ENCODE data around the gene FGD6.

Gene FGD6

DNA sequence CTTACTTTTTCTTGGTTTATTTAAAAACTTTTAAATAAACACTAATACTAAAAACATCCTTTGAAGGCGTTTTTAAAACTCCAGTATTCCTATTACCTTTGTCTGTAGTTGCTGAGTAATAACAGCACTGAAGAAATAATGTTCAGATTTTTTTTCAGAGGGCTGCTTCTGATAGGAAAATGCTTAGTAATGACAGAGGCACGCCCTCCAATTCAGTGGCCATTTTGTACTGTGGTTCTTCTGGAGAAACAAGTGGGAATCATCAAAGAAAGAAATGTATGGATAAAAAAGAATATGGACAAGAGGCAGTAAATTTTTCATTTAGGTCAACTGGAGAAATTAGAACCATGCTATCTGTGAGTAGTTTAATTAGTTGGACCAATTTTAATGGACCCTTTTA, 13.9 kb upstream of the FGD6 start:
- no peak for DNase-seq

DNA sequence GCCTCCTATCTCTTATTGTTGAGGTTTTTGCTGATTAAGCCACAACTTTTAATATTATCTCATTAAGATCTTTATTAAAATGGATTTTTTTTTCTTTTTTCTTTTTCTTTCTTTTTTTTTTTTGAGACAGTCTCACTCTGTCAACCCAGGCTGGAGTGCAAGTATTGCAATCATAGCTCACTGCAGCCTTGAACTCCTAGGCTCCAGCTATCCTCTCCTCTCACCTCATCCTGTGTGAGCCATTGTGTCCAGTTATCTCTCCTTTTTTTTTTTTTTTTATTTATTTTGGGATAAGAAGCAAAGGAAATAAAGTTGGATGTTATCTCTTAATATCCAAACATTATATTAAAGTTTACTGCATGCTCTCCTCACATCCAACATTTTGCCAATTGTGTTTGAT, 13.0 kb upstream of the FGD6 start:
- no peak for DNase-seq

DNA sequence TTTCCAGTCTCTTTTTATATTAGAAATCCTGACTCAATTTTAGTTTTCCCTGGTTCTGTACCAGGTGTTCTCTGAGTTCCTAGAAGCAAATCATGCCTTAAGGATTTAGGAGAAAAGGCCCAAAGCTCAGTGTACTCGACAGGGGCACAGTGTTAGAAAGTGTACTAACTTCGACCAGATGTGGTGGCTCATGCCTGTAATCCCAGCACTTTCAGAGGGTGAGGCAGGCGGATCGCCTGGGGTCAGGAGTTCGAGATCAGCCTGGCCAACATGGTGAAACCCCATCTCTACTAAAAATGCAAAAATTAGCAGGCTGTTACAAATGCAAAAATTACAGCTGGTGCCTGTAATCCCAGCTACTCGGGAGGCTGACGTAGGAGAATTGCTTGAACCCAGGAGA, 12.4 kb upstream of the FGD6 start:
- no peak for DNase-seq

DNA sequence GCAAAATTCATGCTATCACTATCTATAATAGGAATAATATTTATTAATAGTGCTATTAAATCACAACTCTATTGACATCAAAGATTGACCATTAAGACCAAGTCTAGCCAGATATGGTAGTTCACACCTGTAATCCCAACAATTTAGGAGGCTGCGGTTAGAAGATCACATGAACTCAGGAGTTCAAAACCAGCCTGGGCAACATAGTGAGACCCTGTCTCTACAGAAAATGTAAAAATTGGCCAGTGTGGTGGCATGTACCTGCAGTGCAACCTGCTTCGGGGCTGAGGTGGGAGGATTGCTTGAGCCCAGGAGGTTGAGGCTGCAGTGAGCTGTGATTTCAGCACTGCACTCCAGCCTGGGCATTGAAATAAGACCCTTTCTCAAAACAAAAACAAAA, 11.3 kb upstream of the FGD6 start:
- no peak for DNase-seq

DNA sequence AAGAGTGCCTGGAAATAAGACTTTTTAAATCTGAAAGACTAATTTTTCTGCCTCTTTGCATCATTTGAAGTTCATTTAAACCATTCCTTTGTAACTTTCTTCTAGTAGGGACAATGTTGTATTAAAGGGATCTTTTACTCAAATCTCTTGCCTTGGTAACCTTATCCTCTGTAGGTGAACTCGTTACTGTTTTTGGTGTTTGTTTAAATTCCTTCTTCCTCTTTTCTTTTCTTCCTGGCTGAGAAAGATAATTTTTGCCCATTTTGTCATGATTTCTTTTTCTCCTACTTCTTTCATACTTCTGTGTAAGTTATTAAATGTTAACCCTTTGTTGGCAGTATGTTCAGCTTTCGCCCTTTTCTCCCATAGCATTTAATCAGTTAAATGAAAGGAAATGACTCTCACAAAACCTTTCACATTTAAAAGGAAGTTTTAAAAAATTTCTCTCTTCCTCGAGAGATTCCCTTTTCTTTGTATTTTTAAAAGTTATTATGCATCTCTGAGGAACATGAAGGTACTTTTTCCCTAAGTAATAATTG, 10.6 kb upstream of the FGD6 start:
- no peak for DNase-seq

DNA sequence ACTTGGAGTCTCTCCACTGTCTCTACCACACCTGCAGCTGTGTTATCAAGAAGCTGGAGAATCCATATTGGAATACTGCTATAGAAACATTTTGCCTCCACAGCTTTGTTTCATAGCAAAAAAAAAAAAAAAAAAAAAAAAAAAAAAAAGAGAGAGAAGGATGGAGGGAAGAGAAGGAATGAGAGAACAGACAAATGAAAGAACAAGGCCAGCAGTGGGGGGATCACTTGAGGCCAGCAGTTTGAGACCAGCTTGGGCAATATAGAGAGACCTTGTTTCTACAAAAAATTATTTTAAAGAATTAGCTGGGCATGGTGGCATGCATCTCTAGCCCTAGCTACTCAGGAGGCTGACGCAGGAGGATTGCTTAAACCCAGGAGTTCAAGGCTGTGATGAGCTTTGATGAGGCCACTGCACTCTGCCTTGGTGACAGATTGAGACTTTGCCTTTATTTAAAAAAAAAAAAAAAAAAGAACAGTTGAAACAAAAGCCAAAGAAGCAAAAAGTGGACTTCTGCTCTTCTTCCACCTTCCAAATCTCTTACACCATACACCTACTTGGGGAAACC, 8.5 kb upstream of the FGD6 start:
- DNase-seq: no peak

DNA sequence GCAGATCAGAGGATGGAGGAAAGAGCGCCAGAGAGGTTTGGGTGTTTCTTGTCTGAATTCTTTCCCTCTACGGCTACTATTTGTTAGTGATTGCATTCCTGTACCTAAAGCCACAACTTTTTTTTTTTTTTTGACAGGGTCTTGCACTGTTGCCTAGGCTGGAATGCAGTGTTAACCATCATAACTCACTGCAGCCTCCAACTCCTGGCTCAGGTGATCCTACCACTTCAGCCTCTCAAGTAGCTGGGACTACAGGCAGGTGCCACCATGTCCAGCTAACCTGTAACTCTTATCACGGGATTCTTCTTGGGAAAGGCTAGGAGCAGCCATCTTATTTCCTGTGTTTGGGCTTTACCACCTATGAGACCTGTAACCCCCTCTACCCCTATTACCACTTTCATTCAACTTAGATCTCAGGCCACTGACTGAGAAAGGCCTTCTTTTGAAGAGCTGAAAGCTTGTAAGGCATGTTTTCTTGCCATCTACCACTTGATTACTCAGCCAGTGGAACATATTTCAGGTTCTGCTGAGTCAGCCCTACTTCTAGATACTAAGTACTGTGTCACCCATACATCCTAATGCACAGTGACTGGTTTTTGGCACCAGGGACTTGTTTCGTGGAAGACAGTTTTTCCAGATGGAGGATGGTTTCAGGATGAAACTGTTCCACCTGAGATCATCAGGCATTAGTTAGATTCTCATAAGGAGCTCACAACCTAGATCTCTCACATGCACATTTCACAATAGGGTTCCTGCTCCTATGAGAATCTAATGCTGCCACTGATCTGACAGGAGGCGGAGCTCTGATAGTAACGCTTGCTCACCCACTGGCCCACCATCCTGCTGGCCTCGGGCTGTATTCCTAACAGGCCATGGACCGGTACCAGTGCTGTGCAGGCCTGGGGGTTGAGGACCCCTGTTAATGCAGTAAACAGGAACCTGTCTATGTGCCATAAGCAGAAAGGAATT, 7.2 kb upstream of the FGD6 start:
- DNase-seq: no peak

DNA sequence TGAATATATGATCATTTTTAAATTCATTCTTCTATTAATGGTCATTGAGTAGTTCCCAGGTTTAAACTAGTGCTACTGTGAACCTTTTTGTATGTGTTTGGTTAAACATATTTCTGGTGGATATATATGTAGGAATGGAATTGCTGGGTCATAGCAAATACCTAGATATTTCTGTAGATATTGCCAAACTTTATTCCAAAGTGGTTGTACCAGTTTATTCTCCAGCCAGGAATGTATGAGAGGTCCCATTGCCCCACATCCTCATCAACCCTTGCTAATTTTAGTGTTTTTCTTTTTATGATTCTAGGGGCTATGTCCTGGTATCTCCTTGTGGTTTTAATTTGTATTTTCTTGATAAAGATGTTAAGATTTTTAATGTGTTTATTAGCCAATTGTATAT, 3.5 kb upstream of the FGD6 start:
- no peak for DNase-seq

DNA sequence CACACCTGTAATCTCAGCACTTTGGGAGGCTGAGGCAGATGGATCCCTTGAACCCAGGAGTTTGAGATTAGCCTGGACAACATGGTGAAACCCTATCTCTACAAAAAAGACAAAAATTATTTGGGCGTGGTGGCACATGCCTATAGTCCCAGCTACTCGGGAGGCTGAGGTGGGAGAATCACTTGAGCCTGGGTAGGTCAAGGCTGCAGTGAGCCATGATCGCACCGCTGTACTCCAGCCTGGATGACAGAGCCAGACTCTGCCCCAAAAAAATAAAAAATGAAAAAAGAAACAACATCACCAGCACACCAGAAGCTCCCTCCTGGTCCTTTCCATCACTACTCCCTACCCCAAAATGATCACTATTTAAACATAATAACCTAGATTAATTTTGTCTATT, 2.9 kb upstream of the FGD6 start:
- DNase-seq: no peak

DNA sequence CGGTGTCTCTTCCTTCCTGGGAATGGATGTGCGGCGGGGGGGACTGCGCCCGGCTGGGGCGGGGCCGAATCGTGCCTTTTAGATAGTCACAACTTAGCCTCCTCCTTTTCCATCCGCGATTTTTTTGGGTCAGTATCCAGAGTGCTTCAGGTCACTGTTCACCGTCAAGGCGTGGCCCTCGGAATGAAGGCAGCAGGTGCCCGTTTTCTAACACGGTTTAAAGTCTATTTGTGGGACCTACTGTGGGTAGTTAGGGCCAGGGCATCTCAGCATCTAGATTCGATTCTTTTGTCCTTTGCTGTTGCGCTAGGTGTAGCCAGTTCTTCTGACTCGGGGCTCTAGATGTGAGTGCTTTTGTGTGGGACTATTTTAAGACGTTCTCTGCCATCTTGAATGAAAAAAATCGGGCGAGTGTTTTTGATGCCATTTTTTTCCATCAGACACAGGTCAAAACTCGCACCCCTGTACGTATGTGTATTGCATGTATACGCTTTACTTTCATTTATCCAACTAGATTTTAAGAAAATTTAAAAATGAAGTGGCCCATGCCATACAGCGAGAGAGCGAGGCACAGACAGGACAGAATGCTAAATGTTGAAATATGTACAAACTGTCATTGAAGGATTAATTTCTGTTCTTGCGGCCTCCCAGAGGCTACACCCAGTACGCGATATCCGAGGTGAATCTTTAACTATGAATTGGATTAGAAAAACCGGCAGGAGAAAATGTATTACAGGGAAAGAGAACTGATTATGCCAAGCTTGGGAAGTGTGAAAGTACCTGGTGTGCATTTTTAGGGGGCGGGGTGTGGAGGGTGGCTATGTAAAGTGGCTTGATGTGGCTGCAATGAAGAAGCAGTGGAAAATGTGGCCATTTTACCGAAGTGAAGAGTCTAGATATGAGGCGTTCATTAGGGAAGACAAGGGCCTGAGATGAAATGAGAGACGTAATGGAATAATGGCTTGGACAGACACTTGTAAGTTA, 1.2 kb upstream of the FGD6 start:
- peak; percentile 70 to 86 for DNase-seq

DNA sequence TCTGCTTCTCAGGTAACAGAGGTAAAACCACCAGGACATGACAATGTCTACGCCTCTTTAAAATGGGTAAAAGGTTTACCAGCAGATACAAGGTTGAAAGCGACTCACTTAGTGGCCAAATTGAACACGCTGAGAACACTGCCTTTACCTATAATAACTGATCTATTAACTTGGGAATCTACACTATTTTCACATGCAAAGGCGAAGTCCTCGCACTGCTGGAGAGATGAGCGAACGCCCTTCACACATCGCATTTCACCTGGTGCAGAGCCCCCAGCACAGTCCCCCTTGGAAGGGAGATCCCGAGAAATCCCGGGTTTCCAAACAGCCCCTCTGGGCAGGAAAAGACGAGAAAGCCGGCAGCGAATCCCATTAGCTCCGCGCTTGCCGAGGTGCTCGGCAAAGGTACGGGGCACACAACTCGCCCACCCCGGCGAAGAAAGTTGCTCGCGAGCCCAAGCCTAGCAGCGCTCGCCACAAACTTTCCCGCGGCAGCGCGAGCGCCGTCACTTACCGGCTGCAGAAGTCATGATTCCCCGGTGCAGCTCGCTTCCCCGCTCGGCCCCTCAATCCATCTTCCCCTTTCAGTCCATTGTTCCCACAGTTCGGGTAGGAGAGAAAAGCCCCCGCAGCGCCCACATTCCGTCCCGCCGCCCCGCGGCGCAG, 423 bp downstream of the FGD6 start:
- no peak for DNase-seq

DNA sequence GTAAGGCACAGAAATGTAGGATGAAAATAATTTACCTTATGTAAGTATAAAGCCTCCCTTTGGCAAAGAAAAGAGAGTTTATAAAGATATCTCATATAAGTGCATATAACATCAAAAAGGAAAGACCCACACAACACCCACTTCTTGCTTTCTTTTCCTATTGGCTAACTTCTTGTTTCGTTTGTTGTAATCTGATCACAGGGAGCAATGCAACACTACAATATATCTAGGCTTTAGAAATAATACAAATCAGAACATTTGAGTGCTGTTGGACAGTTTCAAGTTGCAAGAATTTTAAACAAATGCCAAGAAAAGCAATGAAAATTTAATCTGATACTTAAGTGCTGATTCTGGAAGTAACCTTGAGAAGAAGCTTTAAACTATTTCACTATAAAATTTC, 1.3 kb downstream of the FGD6 start:
- DNase-seq: peak in 1 of 2 experiments; percentile 17

DNA sequence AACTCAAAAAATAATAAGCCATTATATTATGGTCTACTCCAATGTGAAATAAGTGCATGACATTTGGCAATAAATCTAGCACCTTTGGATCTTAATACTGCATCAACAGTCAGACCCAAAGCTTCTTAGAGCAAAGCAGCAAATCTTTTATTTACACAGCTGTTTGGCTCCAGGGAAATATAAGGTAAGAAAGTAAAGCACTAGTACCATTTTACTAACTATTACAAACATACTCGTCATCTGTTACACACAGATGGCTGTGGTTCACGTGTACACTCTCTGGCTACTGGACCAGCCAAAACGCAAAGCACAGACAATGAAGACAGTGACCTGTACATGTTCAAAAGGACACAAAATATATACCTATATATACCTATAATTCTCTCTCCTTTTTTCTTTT, 2.8 kb downstream of the FGD6 start:
- no peak for DNase-seq

DNA sequence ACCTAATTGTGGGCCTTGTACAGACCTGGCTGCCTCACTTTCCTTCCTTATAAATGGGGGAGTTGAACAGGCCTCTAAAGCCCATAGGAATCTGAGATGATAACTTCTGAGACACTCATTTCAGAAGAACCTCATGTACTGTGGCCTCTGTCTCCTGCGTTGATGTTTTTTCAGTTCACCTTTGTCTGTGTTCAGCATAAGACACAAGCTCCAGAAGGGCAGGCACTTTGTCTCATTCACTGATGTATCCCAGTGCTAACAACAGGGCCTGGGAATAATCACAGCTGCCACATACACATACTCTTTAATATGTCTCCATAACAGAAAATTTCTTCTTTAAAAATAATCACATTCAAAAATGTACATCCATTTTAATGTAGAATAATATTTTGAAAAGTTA, 3.3 kb downstream of the FGD6 start:
- no peak for DNase-seq

DNA sequence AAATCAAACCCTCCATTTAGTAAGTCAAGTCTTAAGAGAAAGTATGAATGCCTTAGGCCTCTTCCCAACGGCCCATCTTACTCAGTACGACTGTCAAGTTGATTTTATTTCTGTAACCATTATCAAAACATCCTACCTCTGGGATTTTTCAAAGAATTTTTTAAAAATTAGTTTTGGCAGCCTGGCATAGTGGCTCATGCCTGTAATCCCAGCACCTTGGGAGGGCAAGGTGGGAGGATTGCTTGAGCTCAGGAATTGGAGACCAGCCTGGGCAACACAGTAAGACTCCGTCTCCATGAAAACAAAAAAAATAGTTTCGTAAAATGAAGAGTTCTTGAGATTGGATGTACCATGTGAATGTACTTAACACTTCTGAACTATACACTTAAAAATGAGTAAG, 4.1 kb downstream of the FGD6 start:
- no peak for DNase-seq

DNA sequence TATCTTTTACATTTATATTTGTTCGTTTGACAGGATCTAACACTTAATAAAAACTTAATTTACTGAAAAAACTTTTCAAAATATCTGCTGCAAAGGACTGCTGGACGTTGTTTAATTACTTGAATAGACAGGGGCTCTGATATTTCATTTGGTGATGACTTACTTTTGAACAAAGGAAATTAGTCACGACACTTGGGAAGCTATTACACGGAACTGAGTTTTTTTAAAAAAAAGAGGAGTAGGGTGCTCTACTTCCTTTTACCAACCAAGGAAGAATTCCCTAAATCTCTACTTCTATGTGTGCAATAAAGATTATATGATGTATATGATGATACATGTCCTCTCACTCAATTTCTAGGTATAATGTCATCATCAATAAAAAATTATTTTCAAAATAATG, 4.7 kb downstream of the FGD6 start:
- DNase-seq: no peak

DNA sequence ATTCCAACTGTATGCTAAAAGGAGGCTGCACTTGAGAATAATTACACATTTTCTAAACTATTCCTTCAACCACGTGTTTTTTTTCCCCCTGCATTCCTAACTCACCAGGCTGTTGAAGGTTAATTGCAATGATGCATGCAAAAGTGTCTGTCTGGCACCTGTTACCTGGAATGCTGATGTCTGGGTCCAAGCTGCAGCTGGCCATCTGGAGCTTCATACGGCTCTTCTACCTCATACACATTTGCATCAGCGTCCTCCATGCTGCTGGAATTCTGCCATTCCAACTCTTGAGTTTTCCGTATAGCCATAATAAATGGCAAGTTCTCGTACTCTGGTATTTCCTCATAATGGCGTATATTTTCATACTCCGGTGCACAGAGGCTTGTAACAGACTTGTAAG, 8.6 kb downstream of the FGD6 start:
- peak in 1 of 2 experiments; percentile 57 for DNase-seq

DNA sequence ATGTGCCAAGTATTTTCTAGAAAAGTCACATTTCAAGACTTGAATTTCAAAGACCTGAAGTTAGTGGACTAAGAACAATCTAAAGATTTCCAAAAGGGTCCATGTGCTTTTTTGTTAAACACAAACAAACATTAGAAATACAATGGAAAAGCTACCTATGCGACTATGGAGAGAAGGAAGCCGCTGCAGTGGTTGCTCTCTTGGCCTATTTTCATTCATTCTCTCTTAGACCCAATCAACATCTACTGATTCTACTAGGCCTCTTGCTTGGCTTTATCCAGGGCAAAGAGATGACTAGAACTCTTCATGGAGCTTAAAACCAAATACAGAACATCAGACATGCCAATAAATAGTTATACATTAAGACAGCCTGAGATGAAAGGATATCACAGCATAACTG, 9.9 kb downstream of the FGD6 start:
- DNase-seq: no peak

DNA sequence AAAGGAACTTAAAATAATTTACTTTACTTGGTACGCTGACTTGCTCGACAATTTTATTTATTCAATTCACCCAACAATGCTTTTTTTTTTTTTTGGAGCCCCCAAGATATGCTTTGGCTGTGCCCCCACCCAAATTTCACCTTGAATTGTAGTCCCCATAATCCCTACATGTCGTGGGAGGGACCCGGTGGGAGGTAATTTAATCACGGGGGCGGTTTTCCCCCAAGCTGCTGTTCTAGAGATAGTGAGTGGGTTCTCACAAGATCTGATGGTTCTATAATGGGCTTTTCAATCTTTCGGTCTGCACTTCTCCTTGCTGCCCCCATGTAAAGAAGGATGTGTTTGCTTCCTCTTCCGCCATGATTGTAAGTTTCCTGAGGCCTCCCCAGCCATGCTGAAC, 10.4 kb downstream of the FGD6 start:
- no peak for DNase-seq

DNA sequence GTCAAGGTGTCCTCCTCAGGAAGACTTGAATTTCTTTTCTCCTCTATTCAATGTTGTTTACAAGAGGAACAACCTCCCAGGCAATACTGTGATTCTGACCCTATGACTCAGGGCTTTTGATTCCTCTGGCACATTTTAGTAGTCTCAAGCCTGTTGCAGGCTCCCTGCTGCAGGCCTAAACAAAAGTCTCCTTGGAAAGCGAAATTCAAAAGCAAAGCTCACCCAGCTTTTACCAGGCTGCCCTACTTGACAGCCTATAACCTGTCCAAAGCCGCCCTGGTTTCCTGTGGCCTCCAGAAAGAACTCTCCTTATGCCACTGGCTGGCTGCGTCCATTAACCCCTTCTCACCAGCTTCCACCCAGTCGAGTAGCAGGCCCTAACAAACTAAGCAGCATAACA, 11.6 kb downstream of the FGD6 start:
- peak in 1 of 2 experiments; percentile 42 for DNase-seq

DNA sequence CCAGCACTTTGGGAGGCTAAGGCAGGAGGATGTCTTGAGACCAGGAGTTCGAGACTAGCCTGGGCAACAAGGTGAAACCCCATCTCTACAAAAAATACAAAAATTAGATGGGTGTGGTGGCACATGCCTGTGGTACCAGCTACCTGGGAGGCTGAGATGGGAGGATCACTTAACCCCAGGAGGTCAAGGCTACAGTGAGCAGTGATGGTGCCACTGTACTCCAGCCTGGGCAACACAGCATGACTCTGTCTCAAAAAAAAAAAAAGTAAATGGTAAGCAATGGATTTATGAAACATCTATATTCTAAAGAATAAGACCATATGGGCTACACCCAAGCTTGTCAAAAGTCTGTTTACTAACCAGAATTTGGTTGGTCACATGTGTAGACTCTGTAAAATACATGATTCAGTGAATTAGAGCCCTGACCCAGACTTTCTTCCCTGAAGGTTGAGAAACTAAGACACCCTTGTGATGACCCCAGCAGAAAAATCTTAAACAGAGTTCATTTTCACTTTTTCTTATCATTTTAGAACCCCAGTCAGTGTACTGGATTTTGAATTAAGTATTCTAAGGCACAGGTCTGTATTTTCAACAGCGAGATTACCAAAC, 12.1 kb downstream of the FGD6 start:
- DNase-seq: no peak

Measured in NCI-H446 (cell line).